Stimulated activated CD4-positive, alpha-beta T cell treated with anti-CD3 and anti-CD28 coated beads, Interleukin-15, amount 100 ng/mL, for 24 hours (primary cell): Measurements from ENCODE around the gene IDI2.
A peak's percentile ranks its signal among the peaks of the same experiment; 100 is the strongest.
"Not testable (repeated sequence)": the region's sequence is repeated elsewhere in the genome, so short reads cannot be mapped to it uniquely, and the experiment has no call there.

Experiments used
- DNase-seq: peaks from one replicate; pipeline ENCODE4 v3.0.0-alpha.2; 2020

Gene IDI2

GRCh38 chr10:1025683-1026082 lies at the start of gene IDI2:
Gene IDI2, minus strand, starts transcription at chr10:1025859. Its CDS starts 1,136 bp downstream, at chr10:1024723.
- DNase-seq = no peak

- DNase-seq = no peak
Measured at GRCh38 chr10:1074748-1075308, 49.2 kb upstream of the IDI2 start.

- DNase-seq = no peak
Measured at GRCh38 chr10:1074052-1074747, 48.5 kb upstream of the IDI2 start.

GRCh38 chr10:1070919-1071318 lies 45.3 kb upstream of the IDI2 start:
- DNase-seq = no peak

- DNase-seq = no peak
Measured at GRCh38 chr10:1068380-1069361, 43.0 kb upstream of the IDI2 start.

GRCh38 chr10:1066734-1067133 lies 41.1 kb upstream of the IDI2 start:
- DNase-seq = not testable (repeated sequence)

- no peak for DNase-seq
Measured at GRCh38 chr10:1064964-1065247, 39.2 kb upstream of the IDI2 start.

GRCh38 chr10:1063232-1063865 lies 37.7 kb upstream of the IDI2 start:
- DNase-seq = peak; percentile 13

- no peak for DNase-seq
Measured at GRCh38 chr10:1061930-1062774, 36.5 kb upstream of the IDI2 start.

- DNase-seq = no peak
Measured at GRCh38 chr10:1059902-1060301, 34.2 kb upstream of the IDI2 start.

- DNase-seq = no peak
Measured at GRCh38 chr10:1058017-1058416, 32.4 kb upstream of the IDI2 start.

- DNase-seq = no peak
Measured at GRCh38 chr10:1057106-1057657, 31.5 kb upstream of the IDI2 start.

- DNase-seq = peak; percentile 92
Measured at GRCh38 chr10:1056326-1057105, 30.9 kb upstream of the IDI2 start, which contains the start of gene WDR37. Gene WDR37, plus strand, starts transcription at chr10:1056385. Its CDS starts 15,771 bp downstream, at chr10:1072156.

GRCh38 chr10:1054684-1055083 lies 29.0 kb upstream of the IDI2 start:
- DNase-seq = no peak

- DNase-seq = peak; percentile 55
Measured at GRCh38 chr10:1050554-1050953, 24.9 kb upstream of the IDI2 start.

- peak; percentile 43 for DNase-seq
Measured at GRCh38 chr10:1050145-1050544, 24.5 kb upstream of the IDI2 start.

- no peak for DNase-seq
Measured at GRCh38 chr10:1049425-1049958, 23.8 kb upstream of the IDI2 start.

- DNase-seq = peak; percentile 97
Measured at GRCh38 chr10:1048732-1049424, 23.2 kb upstream of the IDI2 start, which contains the start of gene IDI1. Gene IDI1, minus strand, starts transcription at chr10:1049119. Its CDS starts 116 bp downstream, at chr10:1049003.

- no peak for DNase-seq
Measured at GRCh38 chr10:1048349-1048731, 22.7 kb upstream of the IDI2 start.

GRCh38 chr10:1047937-1048336 lies 22.3 kb upstream of the IDI2 start:
- DNase-seq = peak; percentile 46
